GM12878 (cell line): ENCODE data around the gene ORAI3. TPM values are rescaled to one million over a fixed set of nuclear protein-coding genes. Genes with fewer than 3 reads are reported as not detected.

Source experiments
- ATAC-seq: fragments of 200-7000 bp; cut with Tn5 transposase; 3 replicates; pipeline ENCODE4 v1.9.1; 2020; ENCODE audit warnings: mild to moderate bottlenecking, moderate library complexity
- BruUV-seq: library from RNA; stranded (reverse); fragments of 400-500 nt; replicated peaks from 2 replicates; lab custom pipeline; 2021; lab: Mats Ljungman, UMichigan
- CTCF ChIA-PET: fragments of 300-600 bp; sonication (Branson Sonifier 250); formaldehyde crosslinking; extraction: SDS; loops from one replicate; lab custom pipeline; 2021; ENCODE audit warnings: inconsistent platforms; lab: Yijun Ruan, JAX
- POLR2A ChIA-PET: fragments of 350-600 bp; formaldehyde crosslinking; extraction: SDS; loops from one replicate; lab custom pipeline; 2021; ENCODE audit warnings: inconsistent platforms; lab: Charles Lee
- RAD21 ChIA-PET: fragments of 300-600 bp; sonication (Branson Sonifier 250); formaldehyde crosslinking; loops from one replicate; lab custom pipeline; 2023; ENCODE audit warnings: antibody characterized with exemption; ENCODE audit not compliant: unreplicated experiment; lab: Charles Lee
- SMC1A ChIA-PET: fragments of 300-600 bp; sonication (Branson Sonifier 250); formaldehyde crosslinking; loops from one replicate; lab custom pipeline; 2023; ENCODE audit not compliant: unreplicated experiment, uncharacterized antibody; lab: Charles Lee
- DNase-seq: peaks from one replicate; pipeline ENCODE4 v3.0.0-alpha.2; 2011; ENCODE audit warnings: low read depth, low spot score
- FAIRE-seq: peaks from 3 replicates; lab custom pipeline; 2011; peaks lifted over from hg19 to GRCh38; lab: Jason Lieb, UNC
- H2AFZ ChIP-seq: 2 replicates; pipeline ENCODE4 v1.6.0; 2011; ENCODE audit warnings: low read depth, low read length, control low read depth; ENCODE audit not compliant: control insufficient read depth
- H3K27ac ChIP-seq: 2 replicates; pipeline ENCODE4 v1.5.1; 2011; ENCODE audit warnings: control low read depth; ENCODE audit not compliant: control insufficient read depth, insufficient read depth
- H3K27me3 ChIP-seq, 2 experiments: replicated peaks in 1 of 2; 2 replicates each; pipeline versions ENCODE4 v1.6.0 to v1.6.1; 2011; ENCODE audit warnings: low read length in 1 of 2; ENCODE audit not compliant: control insufficient read depth in 2 of 2, insufficient read depth in 2 of 2
- H3K36me3 ChIP-seq, 2 experiments: 2 replicates each; pipeline ENCODE4 v1.5.1; 2011; ENCODE audit warnings: low read length in 1 of 2; ENCODE audit not compliant: control insufficient read depth in 2 of 2, insufficient read depth in 2 of 2
- H3K4me1 ChIP-seq: 2 replicates; pipeline ENCODE4 v1.6.1; 2011; ENCODE audit warnings: mild to moderate bottlenecking, low read length, moderate library complexity, mixed read lengths; ENCODE audit not compliant: control insufficient read depth, insufficient read depth
- H3K4me2 ChIP-seq: 2 replicates; pipeline ENCODE4 v1.6.0; 2011; ENCODE audit warnings: control low read depth; ENCODE audit not compliant: control insufficient read depth, insufficient read depth
- H3K4me3 ChIP-seq: fragments of 200-600 bp; sonication (generic); 2 replicates; pipeline ENCODE4 v1.5.1; 2016
- H3K79me2 ChIP-seq: 2 replicates; pipeline ENCODE4 v1.6.0; 2011; ENCODE audit warnings: low read length; ENCODE audit not compliant: control insufficient read depth, insufficient read depth
- H3K9ac ChIP-seq: 2 replicates; pipeline ENCODE4 v1.8.0; 2011; ENCODE audit warnings: low read length, control low read depth, mixed read lengths; ENCODE audit not compliant: control insufficient read depth, insufficient read depth
- H3K9me3 ChIP-seq: replicated peaks from 3 replicates; pipeline ENCODE4 v1.5.1; 2011; ENCODE audit warnings: mild to moderate bottlenecking, low read length; ENCODE audit not compliant: control insufficient read depth, insufficient read depth
- H4K20me1 ChIP-seq: 2 replicates; pipeline ENCODE4 v1.6.0; 2011; ENCODE audit not compliant: control insufficient read depth, insufficient read depth
- ATF2 ChIP-seq: IDR thresholded peaks from 2 replicates; pipeline ENCODE4 v1.6.1; 2012; ENCODE audit warnings: low read length, inconsistent platforms
- ATF3 ChIP-seq: IDR thresholded peaks from 2 replicates; pipeline ENCODE4 v1.6.1; 2011; ENCODE audit warnings: low read depth, mild to moderate bottlenecking, low read length, moderate library complexity, borderline replicate concordance; ENCODE audit errors: extremely low read depth
- CREM ChIP-seq: IDR thresholded peaks from 2 replicates; pipeline ENCODE4 v1.6.1; 2014; ENCODE audit warnings: antibody characterized with exemption, low read depth
- MTA3 ChIP-seq: IDR thresholded peaks from 2 replicates; pipeline ENCODE4 v1.6.1; 2012; ENCODE audit warnings: low read length, inconsistent platforms, borderline replicate concordance
- NBN ChIP-seq: fragments of 450-650 bp; IDR thresholded peaks from 2 replicates; pipeline ENCODE4 v1.6.1; 2016
- NR2C2 ChIP-seq: IDR thresholded peaks from 2 replicates; pipeline ENCODE4 v1.6.1; 2011; ENCODE audit warnings: borderline replicate concordance, low read depth; ENCODE audit not compliant: control insufficient read depth, insufficient read length
- TCF3 ChIP-seq: IDR thresholded peaks from 2 replicates; pipeline ENCODE4 v1.6.1; 2012; ENCODE audit warnings: low read depth, mild to moderate bottlenecking, low read length, borderline replicate concordance; ENCODE audit not compliant: insufficient read depth
- YBX1 ChIP-seq: fragments of 450-650 bp; IDR thresholded peaks from 2 replicates; pipeline ENCODE4 v1.6.1; 2016; ENCODE audit warnings: antibody characterized with exemption
- WGBS: methylation state at CpG from one replicate; pipeline ENCODE4 v1.1.6; 2016; ENCODE audit warnings: low lambda C conversion rate; ENCODE audit not compliant: insufficient replicate concordance, insufficient coverage; ENCODE audit errors: missing lambda C conversion rate; 5-methylcytosine and 5-hydroxymethylcytosine counted together
- in situ Hi-C: fragments of 300-500 bp; cut with MboI; formaldehyde crosslinking; loops from 9 replicates; pipeline ENCODE4 v1.14.3; 2018; ENCODE audit warnings: mixed read lengths
- intact Hi-C: fragments of 100-400 bp; cut with micrococcal nuclease; formaldehyde crosslinking; loops from one replicate; pipeline ENCODE4 v1.14.2; 2022; ENCODE audit not compliant: unreplicated experiment
- polyA plus RNA-seq, 11 experiments: library from polyadenylated mRNA; depleted of rRNA in 4 of 11; unstranded in 6 of 11; stranded (reverse) in 5 of 11; fragments of >200 nt; fragmentation: Nextera tagmentation in 4 of 11; fragmentation: Illumina TruSeq in 1 of 11; extraction: Ambion mirVana in 4 of 11; extraction: Trizol in 1 of 11; gene quantifications; 1 replicate in 1 of 11; 2 replicates in 10 of 11; pipeline versions ENCODE4 v1.2.1 to v1.2.3, GENCODE V29; 2011 to 2016; ENCODE audit warnings: inconsistent platforms in 2 of 11, missing spikeins in 2 of 11, low read depth in 1 of 11
- total RNA-seq, 4 experiments: library from RNA; depleted of rRNA in 3 of 4; stranded (reverse); fragments of >200 nt in 3 of 4; fragmentation: Illumina TruSeq in 1 of 4; extraction: Trizol in 1 of 4; gene quantifications; 2 replicates each; pipeline versions ENCODE4 v1.2.1 to v1.2.3, GENCODE V29; 2013 to 2021

The ORAI3 gene
- total and polyA plus RNA-seq, 10 of the 15 experiments (the other 5 are each of a cell fraction or from before 2014, with no cell fraction given), result 3.4 to 21.9 (median 16.2) TPM

- TF ChIP-seq ATF2 (no peak), TCF3 (no peak), CREM (no peak), YBX1 (no peak)
Observed at GRCh38 chr16:30944352-30944751, 4.5 kb upstream of the ORAI3 start (continued).

- Histone ChIP-seq H3K79me2 (peaks cover 19% of the 10 kb centered on the region), H3K4me3 (no peak overlapping the region), H3K4me2 (no peak overlapping the region), H3K36me3 (peaks cover 1 to 12% of the 10 kb centered on the region in 2 experiments; a peak in 2 of 4 replicates), H3K9me3 (no peaks in the 10 kb centered on the region), H3K27ac (no peak overlapping the region), H3K4me1 (peaks cover 12% of the 10 kb centered on the region), H4K20me1 (no peaks in the 10 kb centered on the region), H3K27me3 (no peaks in the 10 kb centered on the region), H2AFZ (no peak overlapping the region), H3K9ac (no peak overlapping the region)
- ATAC-seq (no peak), DNase-seq (no peak), FAIRE-seq (no peak)
- no peak for TF ChIP-seq NBN
- TF ChIP-seq MTA3, result no peak
- TF ChIP-seq NR2C2, result no peak
- no peak for TF ChIP-seq ATF3
- RAD21 ChIA-PET, result no interaction called here
- POLR2A ChIA-PET, result no interaction called here
- WGBS, result 97% methylated on average over 38 of the region's 38 CpGs
- CTCF ChIA-PET, result no interaction called here
- in situ Hi-C loops, result no loop called here
- intact Hi-C loops, result no loop called here
- BruUV-seq, result no TSS peak
- SMC1A ChIA-PET, result no interaction called here
Observed at GRCh38 chr16:30946671-30947540, 2.0 kb upstream of the ORAI3 start.
